HK-2 (cell line): ENCODE measurements around the gene OR2V1.
"Not testable (repeated sequence)": the region's sequence is repeated elsewhere in the genome, so short reads cannot be mapped to it uniquely, and the experiment has no call there.

Experiments
- DNase-seq: peaks from one replicate; pipeline ENCODE4 v3.0.0-alpha.2; 2018; ENCODE audit not compliant: unreplicated experiment

The OR2V1 gene

DNA sequence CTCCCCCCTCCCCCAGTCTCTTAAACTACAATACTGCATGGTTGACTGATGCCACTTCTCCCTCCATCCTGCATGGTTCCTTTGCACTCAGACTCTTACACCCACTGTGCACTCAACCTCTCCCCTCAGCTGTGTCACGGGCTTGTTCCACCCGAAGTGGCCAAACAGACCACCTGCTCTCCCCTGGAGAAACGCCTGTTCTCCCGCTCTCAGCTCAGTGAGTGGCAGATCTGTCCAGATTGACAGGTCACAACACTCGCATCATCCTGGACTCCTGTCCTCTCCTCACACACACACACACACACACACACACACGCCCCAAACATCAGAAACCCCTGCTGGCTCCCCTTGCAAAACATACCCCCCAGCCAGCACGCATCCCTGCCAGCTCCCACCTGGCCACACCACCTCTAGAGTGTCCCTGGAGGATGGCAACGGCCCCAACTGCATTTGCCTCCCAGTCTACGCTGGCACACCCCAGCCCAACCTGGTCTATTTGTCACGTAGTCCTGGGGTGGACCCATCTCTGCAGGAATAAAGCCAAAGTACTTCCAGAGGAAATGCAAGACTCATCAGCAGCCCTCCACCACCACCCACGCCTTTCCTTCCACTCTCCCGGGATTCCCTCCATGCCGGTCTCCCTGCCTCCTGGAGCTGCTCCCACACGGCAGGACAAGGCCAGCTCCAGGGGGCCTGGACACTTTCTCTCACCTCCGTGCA, 2.9 kb downstream of the OR2V1 start:
- DNase-seq, result no peak

DNA sequence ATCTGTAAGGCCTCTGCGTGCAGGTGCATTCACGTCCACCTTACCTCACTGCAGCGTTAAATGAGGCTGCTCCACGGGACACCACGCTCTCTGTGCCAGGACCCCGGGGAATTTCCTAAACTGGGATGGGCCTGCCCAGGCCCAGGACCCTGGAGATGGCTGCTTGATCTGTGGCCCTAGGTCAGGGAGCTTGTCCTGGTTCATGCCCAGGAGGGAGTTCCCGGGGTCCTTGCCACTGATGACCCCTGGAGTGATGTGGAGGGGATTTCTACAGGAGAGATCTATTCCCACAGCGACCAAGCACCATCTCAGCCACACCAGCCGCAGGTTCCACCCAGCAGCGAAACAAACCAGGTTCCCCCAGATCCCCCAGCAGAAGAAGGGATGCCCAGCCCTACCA, 3.5 kb downstream of the OR2V1 start:
- no peak for DNase-seq

DNA sequence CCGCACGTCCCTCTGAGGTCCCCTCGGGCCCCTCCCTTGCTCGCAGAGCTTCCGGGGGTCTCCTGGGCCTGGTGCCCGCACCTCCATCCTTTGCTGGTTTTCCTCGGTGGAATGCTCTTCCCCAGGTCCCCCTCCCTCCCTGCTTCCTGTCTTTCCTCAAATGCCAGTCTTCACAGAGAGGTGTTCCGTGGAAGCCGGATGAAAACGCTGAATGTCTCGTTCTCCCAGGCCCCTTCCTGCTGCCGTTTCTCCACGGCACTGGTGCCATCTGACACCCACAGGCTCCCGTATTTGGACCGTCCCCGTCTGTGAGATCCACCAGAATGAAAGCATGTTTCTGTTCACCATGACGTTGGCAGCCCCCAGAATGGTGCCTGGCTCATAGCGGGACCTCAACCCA, 4.1 kb downstream of the OR2V1 start:
- DNase-seq, result no peak

DNA sequence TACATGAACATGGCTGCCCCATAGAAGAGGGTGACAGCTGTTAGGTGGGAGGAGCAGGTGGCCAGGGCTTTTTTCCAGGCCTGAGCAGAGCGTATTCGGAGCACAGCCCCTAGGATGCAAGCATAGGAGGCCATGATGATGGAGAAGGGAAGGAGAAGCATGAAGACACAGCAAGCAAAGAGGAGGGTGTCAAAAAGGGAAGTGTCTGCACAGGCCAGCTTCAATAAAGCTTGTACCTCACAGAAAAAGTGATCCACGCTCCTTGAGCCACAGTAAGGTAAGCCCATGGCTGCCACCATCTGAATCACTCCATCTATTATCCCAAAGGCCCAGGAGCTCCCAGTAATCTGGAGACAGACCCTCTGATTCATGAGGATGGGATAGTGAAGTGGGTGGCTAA, 6.4 kb downstream of the OR2V1 start:
- DNase-seq, result no peak

DNA sequence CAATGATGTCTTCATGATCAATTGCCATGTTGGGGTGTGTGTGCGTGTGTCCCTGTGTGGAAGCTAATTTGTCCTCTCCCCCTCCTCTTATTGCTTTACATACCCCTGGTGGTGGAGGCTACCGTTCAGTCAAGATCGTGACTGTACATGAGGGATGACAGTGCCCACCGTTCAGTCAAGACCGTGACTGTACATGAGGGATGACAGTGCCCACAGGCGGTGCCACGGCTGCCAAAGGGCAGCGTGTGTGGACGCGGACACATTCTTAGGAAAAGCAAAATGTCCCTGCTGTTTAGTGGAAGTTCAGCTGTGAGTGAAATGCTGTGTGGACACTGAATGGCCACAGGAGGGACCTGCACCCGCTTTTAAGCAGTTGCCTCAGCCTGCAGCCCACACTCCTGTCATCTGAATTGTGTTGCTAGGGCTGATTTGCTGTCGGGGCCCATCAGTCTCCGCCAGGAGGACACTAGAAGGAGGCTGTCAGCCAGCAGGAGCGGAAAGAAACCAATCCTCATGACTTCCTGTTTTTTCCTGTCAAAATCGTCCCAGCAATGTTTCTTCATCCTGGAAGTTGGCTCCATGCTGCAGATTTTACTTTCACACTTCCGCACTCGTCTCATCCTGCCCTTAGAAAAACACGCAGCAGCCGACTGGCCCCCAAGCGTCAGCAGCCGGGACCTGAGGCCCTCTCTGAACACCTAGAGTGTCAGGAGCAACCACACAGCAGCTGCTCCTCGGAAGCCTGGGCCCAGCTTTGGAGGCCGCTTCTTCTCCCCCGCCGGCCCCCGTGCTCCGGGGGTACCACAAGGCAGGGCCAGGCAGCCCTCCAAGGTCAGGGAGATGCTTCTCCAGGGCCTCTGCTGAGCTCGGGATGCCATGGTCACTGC, 9.1 kb downstream of the OR2V1 start:
- DNase-seq, result no peak

DNA sequence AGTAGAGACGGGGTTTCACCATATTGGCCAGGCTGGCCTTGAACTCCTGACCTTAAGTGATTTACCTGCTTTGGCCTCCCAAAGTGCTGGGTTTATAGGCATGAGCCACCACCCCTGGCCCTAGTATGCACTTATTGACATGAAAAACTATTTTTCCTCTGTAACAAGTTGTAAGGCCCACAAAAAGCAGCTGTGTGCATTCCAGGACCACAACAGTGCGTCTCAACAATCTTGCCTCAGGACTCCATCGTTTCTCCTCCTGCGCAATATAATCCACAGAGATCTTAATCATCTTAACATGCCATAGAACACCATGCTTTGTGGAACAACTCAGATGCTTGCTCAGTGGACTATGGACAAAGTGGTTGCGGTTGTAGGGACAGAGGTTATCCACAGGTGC, 10.2 kb downstream of the OR2V1 start:
- no peak for DNase-seq

DNA sequence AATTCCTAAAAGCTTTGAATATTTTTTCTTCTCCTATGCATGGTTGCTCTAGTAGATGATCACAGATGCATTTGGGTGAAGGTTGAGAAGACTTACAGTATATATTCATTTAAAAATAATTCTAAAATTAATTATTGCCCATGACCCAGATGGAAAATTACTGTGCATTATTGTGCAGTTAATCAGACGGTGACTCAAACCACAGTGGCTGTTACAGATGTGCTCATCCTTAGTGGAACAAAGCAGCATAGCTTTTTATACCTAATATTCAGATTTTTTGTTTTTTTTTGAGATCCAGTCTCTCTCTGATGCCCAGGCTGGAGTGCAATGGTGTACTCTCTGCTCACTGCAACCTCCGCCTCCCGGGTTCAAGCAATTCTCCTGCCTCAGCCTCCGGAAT, 10.7 kb downstream of the OR2V1 start:
- DNase-seq, result no peak

DNA sequence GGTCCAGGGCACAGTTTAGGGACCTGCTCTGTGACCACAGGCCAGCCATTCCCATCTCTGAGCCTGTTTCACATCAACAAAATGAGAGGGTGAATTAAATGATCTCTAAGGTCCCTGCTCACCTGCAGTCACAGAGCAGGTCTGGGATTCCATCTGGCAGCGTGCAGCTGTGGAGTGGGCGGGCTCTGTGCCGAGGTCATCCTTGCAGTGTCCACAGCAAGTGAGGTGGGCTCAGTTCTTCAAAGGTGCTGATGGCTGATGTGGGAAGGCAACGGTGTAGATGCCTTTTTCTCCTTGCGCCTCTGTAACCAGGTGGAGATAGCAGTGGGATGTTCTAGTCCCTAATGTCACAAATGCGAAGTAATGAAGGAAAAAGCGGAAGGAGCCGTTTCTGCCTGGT, 11.9 kb downstream of the OR2V1 start:
- DNase-seq, result no peak

DNA sequence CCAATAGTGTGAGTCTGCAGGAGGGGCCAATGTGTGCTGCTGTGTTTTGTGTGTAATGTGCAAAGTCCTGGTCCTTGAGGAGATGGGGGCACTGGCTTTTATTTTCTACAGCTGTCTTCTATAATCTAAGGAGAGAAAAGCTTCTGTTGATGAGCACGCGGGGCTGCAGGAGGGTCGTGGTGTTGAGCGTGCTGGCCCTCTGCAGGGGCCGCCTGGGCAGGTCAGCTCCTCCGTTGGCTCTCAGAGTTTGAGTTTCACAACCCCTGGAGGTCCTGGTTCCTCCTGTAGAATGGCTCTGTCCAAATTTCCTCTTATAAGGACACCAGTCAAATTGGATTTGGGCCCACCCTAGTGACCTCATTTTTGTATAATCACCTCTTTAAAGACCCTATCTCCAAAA, 12.6 kb downstream of the OR2V1 start:
- DNase-seq, result no peak

DNA sequence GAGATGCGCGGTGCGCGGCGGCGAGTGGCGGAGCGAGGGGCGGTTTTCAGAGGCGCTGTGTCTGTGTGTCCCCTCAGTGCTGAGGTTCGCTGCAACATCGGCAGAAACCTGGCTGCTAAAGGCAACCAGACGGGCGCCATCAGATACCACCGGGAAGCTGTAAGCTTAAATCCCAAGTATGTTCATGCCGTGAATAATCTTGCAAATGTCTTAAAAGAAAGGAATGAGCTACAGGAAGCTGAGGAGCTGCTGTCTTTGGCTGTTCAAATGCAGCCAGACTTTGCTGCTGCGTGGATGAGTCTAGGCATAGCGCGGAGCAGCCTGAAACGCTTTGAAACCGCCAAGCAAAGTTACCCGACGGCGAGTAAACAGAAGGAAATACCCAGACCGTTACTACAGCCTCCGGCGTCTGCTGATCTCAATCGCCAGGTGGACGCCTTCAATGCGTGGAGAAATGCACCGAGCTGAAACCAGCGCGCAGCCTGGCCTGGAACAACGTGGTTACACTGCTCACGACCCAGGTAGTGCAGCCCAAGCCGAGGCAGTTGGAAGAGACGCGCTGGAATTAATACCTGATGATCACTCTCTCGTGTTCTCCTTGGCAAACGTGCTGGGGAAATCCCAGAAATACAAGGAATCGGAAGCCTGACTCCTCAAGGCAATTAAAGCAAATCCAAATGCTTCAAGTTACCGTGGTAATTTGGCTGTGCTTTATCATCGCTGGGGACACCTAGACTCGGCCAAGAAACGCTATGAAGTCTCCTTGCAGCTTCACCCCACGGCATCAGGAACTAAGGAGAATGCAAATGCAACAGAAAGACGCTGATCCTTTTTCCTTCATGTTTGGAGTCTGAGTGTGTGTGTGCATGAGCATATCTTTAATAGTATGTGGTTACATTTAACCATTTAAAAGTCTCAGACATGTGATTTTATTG, 15.9 kb downstream of the OR2V1 start:
- DNase-seq, result peak; percentile 17

DNA sequence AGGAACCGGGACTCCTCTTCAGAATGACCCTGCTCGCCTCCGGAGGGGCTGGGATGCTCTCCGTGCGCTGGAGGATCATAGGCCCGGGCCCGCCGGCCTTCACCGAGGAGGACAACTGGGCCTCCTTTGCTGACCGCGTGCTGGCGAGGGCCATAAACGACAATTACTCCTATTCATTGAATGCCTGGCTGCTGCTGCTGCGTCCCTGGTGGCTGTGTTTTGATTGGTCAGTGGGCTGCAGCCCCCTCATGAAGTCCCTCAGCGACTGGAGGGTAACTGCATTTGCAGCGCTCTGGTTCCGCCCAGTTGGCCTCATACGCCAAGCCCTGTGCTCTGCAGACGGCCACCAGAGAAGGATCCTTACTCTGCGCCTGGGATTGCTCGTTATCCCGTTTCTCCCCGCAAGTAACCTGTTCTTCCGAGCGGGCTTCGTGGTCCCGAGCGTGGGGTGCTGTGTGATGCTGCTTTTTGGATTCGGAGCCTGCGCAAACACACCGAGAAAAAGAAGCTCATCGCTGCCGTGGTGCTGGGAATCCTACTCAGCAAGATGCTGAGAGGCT, 16.6 kb downstream of the OR2V1 start:
- DNase-seq, result no peak

DNA sequence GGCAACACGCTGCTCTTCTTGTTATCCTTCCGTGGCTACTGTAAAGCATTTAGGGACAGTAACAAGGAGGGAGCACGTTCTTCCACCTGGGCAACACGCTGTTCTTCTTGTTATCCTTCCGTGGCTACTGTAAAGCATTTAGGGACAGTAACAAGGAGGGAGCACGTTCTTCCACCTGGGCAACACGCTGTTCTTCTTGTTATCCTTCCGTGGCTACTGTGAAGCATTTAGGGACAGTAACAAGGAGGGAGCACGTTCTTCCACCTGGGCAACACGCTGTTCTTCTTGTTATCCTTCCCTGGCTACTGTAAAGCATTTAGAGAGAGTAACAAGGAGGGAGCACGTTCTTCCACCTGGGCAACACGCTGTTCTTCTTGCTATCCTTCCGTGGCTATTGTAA, 17.4 kb downstream of the OR2V1 start:
- DNase-seq, result not testable (repeated sequence)

DNA sequence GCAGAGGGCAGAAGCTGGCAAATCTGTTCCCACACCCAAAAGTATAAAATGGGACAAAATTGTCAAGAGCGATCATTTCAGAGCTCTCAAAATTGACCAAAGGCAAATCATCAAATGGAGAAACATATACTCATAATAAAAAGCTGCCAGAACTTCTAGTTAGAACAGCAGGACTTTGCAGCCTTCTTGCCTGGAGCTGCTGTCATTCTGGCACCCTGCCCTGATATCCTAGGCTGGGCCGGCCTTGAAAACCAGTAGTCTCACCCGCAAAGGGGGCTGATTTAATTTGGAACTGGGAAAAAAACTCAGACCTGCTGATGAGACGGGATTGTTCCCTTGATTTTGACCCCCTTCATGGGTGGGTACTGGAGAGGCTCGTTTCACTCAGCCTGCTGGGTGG, 18.5 kb downstream of the OR2V1 start:
- DNase-seq, result no peak

DNA sequence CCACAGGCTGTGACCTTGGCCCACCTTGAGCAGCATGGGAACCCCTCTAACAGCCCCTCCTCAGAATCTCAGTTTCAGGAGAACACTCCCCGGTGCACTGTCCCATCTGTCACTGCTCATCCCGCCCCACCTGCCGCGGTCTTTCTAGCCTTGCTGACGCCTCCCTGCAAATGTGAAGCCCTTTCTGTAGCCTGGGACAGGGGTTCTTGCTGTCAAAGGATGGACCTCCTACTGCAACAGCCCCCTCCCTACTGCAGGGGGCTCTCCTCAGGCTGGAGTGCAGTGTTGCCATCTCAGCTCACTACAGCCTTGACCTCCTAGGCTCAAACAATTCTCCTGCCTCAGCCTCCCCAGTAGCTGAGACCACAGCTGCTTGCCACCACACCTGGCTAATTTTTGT, 20.0 kb downstream of the OR2V1 start:
- DNase-seq, result no peak

DNA sequence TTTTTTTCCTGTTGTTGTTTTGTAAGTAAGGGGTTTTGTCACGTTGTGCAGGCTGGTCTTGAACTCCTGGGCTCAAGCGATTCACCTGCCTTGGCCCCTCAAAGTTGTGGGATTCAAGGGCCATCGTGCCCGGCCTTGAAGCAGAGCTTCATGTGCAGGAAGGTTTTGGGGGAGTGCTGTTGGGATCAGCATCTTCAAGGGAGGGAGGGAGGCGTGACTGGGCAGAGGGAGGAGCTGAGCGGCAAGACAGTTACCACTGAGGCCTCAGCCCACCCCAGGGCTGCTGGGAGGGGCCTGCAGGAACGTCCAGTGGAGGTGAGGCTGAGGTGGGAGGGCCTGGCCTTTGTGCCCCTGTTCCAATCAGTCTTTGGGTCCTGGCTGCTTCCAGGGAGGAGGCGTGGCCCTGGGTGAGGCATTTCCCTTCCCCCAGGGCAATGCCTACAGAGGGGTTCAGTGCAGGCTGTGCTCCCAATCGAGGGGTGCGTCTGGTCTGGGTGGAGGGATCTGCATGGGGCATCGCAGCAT, 21.4 kb downstream of the OR2V1 start:
- DNase-seq, result no peak

DNA sequence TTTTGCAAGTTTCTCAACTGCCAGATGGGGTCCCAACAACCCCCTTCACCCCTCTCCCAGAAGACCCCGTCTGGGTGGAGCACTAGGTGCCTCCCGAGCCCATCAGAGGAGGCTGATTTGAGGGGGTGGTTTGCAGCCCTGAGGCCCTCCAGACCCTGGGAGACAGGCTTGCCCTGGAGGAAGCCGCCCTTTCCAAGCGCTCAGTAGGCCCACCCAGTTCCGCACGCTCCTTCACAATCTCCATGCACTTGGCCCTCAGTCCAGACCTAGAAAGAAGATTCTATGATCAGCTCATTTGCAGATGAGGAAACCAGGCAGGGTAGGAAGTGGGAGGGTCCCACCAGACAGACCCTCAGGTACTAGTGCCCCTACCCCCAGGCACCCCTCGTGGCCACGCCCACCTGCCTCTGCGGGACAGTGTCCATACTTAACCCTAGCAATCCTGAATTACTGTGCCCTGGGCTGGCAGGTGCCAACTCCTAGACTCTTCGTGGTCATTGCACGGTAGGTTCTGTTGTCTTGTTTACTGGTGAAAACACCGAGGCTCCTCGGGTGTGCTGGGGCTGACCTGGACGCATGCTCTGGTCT, 22.3 kb downstream of the OR2V1 start:
- no peak for DNase-seq

DNA sequence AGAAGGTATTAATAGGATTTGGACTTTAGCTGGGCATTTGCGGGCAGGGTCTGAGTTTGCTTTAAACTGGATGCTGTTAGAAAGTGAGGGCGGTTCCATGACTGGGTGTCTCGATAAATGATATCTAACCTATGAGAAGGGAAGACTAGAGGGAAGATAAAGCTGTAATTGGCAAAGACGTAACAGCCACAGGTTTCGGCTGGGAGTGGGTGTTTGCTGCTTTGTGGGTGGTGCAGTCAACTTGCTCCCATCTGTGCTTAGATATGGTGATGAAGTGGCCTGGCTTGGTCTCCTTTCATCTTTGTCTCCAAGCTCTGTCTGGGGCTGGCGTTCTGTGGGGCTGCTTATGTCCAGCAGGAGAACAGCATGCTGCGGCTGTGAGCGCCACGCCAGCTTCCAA, 23.3 kb downstream of the OR2V1 start:
- no peak for DNase-seq

DNA sequence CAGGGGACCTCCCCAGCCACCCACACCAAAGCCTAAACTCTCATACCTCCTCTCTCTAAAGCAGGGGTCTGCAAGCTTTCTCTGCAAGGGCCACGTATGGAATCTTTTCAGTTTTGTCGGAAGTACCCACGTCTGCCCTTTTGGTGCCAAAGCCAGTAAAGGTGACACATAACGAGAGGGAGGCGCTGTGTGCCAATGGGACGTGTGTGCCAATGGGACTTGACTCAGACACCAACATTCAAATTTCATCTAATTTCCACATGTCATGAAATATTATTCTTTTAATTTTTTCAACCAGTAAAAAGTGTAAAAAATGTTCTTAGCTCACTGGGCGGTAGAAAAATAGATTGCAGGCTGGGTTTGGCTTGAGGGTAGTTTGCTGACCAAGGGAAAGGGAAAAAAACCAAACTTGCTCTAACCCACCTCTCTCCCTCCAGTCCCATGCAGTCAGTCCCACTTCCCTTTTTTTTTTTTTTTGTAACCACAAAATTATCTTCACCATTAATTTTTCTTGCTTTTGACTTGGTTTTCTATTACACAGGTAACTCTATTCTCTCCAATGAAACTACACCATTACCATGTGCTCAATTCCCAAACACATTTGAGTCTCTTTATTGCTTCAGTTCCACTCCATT, 25.5 kb downstream of the OR2V1 start:
- no peak for DNase-seq

DNA sequence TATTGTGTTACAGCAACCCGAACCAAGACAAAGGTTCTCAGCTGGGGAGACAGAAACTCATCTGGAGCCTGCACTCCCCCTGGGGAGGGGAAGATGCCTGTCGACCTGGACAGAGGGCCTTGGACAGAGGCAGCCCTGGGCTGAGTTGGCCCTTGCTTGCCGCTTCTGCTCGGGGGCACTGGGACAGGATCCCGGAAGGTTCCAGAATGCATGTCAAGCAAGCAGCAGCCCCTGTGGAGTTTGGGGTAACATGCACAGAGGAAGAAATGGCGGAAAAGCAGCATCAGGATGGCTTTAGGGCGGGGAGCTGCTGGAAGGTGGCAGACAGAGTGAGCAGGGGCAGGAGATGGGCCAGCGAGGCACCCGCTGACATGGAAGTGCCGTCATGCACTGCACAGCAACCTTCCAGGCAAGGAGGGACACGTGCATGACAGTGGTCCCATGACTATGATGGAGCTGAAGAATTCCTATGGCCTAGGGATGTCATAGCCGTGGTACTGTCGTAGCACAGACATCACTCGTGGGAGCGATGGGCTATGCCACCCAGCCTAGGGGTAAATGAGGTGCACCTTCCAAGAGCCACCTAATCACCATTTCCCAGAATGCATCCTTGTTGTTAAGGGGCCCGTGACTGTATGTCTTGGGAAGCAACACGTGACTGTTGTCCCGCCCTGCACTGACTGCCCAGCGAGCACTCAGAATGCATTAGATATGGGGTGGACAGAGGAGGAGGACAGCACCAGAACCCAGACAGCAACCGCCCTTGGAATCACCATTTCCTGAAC, 26.2 kb downstream of the OR2V1 start:
- not testable (repeated sequence) for DNase-seq

DNA sequence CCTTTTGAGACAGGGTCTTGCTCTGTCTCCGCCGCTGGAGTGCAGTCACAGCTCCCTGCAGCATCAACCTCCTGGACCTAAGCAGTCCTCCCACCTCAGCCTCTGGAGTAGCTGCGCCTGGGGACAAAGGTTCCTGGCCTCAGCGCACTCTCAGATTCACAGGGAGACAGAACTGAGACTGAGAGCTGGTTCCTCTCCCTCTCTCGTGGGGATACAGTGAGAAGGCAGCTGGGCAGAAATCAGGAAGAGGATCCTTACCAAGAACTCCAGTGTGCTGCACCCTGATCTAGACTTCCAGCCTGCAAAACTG, 26.8 kb downstream of the OR2V1 start:
- DNase-seq, result not testable (repeated sequence)
